ENCODE data around the gene EXD3. TPM values are rescaled to one million over a fixed set of nuclear protein-coding genes. Genes with fewer than 3 reads are reported as not detected.

EXD3 gene
- total and polyA plus RNA-seq, 2 of the 13 experiments (the other 11 are each of a cell fraction or from before 2014, with no cell fraction given): 2.7 to 4.8 TPM

DNA sequence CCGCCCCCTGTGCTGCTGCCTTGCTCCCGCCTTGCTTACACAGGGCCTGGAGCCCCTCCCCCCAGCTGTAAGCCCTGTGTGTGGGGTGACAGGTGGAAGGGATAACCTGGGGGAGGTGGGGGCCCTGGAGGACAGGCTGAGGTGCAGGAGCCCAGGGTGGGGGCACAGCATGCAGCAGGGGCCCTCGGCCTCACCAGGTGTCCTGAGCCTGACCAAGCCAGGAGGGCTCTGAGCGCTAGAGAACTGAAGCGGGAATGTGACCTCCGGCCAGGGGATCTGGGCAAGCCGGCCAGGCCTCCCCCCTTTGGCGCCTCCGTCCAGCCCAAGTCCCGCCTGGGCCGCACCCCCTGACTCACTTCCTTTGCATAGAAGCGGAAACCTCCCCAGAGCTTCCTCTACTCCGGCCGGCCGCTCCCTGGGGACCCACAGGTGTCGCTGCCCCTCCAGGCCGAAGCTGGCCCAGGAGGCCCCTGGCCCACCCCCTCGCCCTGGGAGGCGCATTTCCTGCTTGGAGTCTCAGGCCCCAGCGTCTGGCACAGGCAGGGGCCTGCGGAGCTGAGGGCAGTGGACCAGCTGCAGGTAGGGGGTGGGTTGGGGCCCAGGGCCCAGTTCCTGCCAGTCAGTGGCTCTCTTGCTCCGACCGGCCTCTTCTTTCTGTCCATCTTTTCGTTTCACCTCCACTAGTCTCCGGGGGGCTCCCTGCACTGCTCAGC lies 145.5 kb downstream of the EXD3 start, which contains the start of gene TOR4A (continued):
- TF ChIP-seq, protein P1, sequence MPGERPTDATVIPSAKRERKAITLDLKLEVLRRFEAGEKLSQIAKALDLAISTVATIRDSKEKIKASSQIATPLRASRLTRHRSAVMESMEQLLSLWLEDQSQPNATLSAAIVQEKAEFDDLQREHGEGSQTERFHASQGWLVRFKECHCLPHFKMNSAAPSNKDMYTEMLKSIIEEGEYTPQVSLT (CRISPR knock-in tag; IDR thresholded peaks at IDR 0.05; ENCODE audit: borderline replicate concordance, low read depth): no peak
- TF ChIP-seq MTF2 (CRISPR knock-in tag; IDR thresholded peaks at IDR 0.05; ENCODE audit: borderline replicate concordance): peak; percentile 66; the same call in 1 of the 2 replicates
- TF ChIP-seq ZSCAN30 (CRISPR knock-in tag; IDR thresholded peaks at IDR 0.05): peak; percentile 75; the same call in 1 of the 2 replicates
- TF ChIP-seq, protein P2, sequence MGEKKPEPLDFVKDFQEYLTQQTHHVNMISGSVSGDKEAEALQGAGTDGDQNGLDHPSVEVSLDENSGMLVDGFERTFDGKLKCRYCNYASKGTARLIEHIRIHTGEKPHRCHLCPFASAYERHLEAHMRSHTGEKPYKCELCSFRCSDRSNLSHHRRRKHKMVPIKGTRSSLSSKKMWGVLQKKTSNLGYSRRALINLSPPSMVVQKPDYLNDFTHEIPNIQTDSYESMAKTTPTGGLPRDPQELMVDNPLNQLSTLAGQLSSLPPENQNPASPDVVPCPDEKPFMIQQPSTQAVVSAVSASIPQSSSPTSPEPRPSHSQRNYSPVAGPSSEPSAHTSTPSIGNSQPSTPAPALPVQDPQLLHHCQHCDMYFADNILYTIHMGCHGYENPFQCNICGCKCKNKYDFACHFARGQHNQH (CRISPR knock-in tag; IDR thresholded peaks at IDR 0.05): peak; percentile 84; the same call in 1 of the 2 replicates
- TF ChIP-seq ZNF768 (CRISPR knock-in tag; IDR thresholded peaks at IDR 0.05): peak; percentile 44; the same call in 1 of the 2 replicates
- TF ChIP-seq MBNL3 (CRISPR knock-in tag; conservative IDR thresholded peaks at IDR 0.05): no peak
- no peak for TF ChIP-seq U2AF2 (IDR thresholded peaks at IDR 0.05; ENCODE audit: low read depth, low read length)
- no peak for TF ChIP-seq ZNF660 (CRISPR knock-in tag; IDR thresholded peaks at IDR 0.05; ENCODE audit: borderline replicate concordance, low read depth)
- TF ChIP-seq ATAD3A (CRISPR knock-in tag; IDR thresholded peaks at IDR 0.05): no peak
- TF ChIP-seq FLYWCH1 (CRISPR knock-in tag; IDR thresholded peaks at IDR 0.05): no peak
- TF ChIP-seq BORCS8-MEF2B (CRISPR knock-in tag; IDR thresholded peaks at IDR 0.05): peak; percentile 43
- peak; percentile 89 for TF ChIP-seq IRF2 (CRISPR knock-in tag; IDR thresholded peaks at IDR 0.05)
- TF ChIP-seq BHLHE40 (IDR thresholded peaks at IDR 0.05; ENCODE audit: low read length): no peak
- TF ChIP-seq SMAD1 (CRISPR knock-in tag; IDR thresholded peaks at IDR 0.05; ENCODE audit: borderline replicate concordance, low read depth): no peak
- no peak for TF ChIP-seq ZFAT (CRISPR knock-in tag; conservative IDR thresholded peaks at IDR 0.05)
- TF ChIP-seq GATAD2A (CRISPR knock-in tag; IDR thresholded peaks at IDR 0.05): peak; percentile 65; the same call in 1 of the 2 replicates
- peak; percentile 21; the same call in 1 of the 2 replicates for TF ChIP-seq ZMYM3 (CRISPR knock-in tag; IDR thresholded peaks at IDR 0.05)
- TF ChIP-seq RAD21 (CRISPR knock-in tag; IDR thresholded peaks at IDR 0.05): peak; percentile 62
- TF ChIP-seq ZFX (CRISPR knock-in tag; IDR thresholded peaks at IDR 0.05; ENCODE audit: low read depth): peak; percentile 98
- no peak for TF ChIP-seq CEBPB (IDR thresholded peaks at IDR 0.05; ENCODE audit: borderline replicate concordance, low read depth, low read length)
- TF ChIP-seq, protein P3, sequence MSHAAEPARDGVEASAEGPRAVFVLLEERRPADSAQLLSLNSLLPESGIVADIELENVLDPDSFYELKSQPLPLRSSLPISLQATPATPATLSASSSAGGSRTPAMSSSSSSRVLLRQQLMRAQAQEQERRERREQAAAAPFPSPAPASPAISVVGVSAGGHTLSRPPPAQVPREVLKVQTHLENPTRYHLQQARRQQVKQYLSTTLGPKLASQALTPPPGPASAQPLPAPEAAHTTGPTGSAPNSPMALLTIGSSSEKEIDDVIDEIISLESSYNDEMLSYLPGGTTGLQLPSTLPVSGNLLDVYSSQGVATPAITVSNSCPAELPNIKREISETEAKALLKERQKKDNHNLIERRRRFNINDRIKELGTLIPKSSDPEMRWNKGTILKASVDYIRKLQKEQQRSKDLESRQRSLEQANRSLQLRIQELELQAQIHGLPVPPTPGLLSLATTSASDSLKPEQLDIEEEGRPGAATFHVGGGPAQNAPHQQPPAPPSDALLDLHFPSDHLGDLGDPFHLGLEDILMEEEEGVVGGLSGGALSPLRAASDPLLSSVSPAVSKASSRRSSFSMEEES (CRISPR knock-in tag; IDR thresholded peaks at IDR 0.05): peak; percentile 58
- TF ChIP-seq ZNF703 (CRISPR knock-in tag; IDR thresholded peaks at IDR 0.05; ENCODE audit: borderline replicate concordance): no peak; the same call in 1 of the 2 replicates
- no peak for TF ChIP-seq HDAC6 (IDR thresholded peaks at IDR 0.05; ENCODE audit: low read depth, low read length)
- TF ChIP-seq YEATS2 (CRISPR knock-in tag; IDR thresholded peaks at IDR 0.05; ENCODE audit: borderline replicate concordance): peak; percentile 92; the same call in 1 of the 2 replicates
- no peak for TF ChIP-seq SP1 (IDR thresholded peaks at IDR 0.05)
- peak; percentile 72 for TF ChIP-seq SP1 (CRISPR knock-in tag; IDR thresholded peaks at IDR 0.05)
- TF ChIP-seq, protein P4, sequence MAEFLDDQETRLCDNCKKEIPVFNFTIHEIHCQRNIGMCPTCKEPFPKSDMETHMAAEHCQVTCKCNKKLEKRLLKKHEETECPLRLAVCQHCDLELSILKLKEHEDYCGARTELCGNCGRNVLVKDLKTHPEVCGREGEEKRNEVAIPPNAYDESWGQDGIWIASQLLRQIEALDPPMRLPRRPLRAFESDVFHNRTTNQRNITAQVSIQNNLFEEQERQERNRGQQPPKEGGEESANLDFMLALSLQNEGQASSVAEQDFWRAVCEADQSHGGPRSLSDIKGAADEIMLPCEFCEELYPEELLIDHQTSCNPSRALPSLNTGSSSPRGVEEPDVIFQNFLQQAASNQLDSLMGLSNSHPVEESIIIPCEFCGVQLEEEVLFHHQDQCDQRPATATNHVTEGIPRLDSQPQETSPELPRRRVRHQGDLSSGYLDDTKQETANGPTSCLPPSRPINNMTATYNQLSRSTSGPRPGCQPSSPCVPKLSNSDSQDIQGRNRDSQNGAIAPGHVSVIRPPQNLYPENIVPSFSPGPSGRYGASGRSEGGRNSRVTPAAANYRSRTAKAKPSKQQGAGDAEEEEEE (CRISPR knock-in tag; IDR thresholded peaks at IDR 0.05; ENCODE audit: borderline replicate concordance): peak; percentile 73; the same call in 1 of the 2 replicates
- peak; percentile 76 for TF ChIP-seq RXRA (CRISPR knock-in tag; IDR thresholded peaks at IDR 0.05)
